ENCODE results near the gene TLE6.

DNA sequence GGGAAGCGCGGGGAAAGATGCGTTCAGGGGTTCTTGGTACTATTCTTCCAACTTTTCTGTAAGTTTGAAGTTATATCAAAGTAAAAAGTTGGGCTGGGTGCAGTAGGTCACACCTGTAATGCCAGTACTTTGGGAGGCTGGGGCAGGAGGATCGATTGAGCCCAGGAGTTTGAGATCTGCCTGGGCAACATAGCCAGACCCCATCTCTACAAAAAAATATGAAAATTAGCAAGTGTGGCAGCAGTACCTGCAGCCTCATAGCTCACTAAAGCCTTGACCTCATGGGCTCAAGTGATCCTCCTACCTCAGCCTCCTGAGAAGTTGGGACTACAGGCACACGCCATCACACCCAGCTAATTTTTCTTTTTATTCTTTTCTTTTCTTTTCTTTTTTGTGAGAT is 20.2 kb upstream of the TLE6 start:
- TF ChIP-seq, protein P1, sequence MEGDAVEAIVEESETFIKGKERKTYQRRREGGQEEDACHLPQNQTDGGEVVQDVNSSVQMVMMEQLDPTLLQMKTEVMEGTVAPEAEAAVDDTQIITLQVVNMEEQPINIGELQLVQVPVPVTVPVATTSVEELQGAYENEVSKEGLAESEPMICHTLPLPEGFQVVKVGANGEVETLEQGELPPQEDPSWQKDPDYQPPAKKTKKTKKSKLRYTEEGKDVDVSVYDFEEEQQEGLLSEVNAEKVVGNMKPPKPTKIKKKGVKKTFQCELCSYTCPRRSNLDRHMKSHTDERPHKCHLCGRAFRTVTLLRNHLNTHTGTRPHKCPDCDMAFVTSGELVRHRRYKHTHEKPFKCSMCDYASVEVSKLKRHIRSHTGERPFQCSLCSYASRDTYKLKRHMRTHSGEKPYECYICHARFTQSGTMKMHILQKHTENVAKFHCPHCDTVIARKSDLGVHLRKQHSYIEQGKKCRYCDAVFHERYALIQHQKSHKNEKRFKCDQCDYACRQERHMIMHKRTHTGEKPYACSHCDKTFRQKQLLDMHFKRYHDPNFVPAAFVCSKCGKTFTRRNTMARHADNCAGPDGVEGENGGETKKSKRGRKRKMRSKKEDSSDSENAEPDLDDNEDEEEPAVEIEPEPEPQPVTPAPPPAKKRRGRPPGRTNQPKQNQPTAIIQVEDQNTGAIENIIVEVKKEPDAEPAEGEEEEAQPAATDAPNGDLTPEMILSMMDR (IDR thresholded peaks at IDR 0.05): no peak
- no peak for TF ChIP-seq EP300 (IDR thresholded peaks at IDR 0.05)
- no peak for TF ChIP-seq POLR2A (IDR thresholded peaks at IDR 0.05)

Measured in tibial nerve (tissue), 4 donors.